ENCODE data around the gene ZNF22.

DNA sequence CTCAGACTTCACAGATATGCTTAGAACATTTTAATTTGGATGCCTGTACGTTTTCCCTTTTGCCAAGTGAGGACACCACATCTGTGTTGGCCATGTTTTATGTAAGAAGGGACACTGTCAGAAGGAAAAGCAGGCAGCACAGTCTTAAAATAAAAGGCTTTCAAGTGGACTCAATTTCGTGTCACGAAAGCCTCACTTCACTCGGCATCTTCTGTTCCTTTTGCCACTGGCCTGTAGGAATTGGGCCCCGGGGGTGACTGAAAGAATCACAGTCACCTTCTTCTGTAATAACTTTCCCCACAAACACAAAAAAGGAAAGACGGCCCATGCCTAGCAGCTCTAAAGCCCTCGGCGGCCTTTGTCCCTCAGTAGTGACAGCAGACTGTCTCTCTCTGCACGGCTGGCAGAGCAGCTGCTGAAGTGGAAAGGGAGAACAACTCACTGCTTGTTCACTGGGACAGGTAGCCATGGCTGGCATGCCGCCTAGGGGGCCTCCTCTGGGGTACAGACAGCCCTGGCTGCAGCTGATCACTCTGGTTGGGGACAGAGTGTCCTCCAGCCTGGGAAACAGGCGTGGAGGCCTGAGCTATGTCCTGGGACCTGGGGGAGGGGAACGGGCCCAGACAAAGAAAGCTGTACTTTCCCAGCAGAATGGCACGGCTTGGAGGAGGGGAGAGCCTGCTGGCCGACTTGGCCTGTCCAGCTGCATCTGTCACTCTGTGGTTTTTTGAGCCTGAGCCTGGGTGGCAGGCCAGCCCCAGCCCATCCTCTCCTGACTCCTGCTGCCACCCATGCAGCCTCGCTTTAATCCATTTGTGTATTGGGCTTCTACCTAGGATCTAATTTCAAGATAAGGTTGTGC, 36.7 kb upstream of the ZNF22 start:
- TF ChIP-seq, protein P1, sequence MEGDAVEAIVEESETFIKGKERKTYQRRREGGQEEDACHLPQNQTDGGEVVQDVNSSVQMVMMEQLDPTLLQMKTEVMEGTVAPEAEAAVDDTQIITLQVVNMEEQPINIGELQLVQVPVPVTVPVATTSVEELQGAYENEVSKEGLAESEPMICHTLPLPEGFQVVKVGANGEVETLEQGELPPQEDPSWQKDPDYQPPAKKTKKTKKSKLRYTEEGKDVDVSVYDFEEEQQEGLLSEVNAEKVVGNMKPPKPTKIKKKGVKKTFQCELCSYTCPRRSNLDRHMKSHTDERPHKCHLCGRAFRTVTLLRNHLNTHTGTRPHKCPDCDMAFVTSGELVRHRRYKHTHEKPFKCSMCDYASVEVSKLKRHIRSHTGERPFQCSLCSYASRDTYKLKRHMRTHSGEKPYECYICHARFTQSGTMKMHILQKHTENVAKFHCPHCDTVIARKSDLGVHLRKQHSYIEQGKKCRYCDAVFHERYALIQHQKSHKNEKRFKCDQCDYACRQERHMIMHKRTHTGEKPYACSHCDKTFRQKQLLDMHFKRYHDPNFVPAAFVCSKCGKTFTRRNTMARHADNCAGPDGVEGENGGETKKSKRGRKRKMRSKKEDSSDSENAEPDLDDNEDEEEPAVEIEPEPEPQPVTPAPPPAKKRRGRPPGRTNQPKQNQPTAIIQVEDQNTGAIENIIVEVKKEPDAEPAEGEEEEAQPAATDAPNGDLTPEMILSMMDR (IDR thresholded peaks at IDR 0.05) = no peak
- TF ChIP-seq POLR2A (IDR thresholded peaks at IDR 0.05) = peak in 1 of 4 donors; percentile 24
